Uterus (tissue), 2 donors: ENCODE measurements around the gene ARID5B.

ENCODE experiments used
- POLR2A ChIP-seq, 2 donors: fragments of 450-650 bp; IDR thresholded peaks; one replicate each; pipeline ENCODE4 v1.6.1; 2016; ENCODE audit warnings: antibody characterized with exemption in 2 of 2, mild to moderate bottlenecking in 1 of 2, moderate library complexity in 1 of 2
- TF ChIP-seq, protein P1 (sequence below), 4 experiments: fragments of 200-600 bp in 2 of 4; fragments of 450-650 bp in 2 of 4; sonication (generic) in 2 of 4; IDR thresholded peaks; one replicate each; pipeline ENCODE4 v1.5.1; 2016 to 2019; ENCODE audit warnings: antibody characterized with exemption in 4 of 4, mild to moderate bottlenecking in 2 of 4, moderate library complexity in 1 of 4

DNA sequence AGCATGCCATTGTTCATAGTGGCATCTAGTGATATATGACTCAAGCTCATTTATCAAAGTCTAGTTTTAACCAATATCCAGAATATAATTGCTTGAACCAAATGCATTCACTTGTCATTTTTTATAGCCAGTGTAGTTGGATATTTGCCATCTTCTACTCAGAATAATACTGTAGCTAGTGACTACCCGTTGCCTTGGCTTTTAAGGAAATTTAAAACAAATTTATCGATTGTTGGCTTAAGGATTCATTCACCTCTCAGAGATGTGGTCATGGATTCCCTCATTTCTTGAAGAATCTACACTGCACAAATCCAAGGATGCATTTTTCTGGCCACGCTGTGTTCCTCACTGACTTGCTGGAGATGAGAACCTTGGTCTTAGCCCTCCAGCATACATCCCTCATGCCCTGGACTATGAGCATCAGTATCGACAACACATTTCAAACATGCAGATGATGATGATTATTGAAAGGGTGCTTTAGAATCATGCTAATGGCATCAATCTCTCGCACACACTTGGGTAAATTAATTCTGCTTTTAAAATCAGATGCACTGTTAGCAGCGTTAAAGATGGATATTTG, 8.8 kb downstream of the ARID5B start:
- TF ChIP-seq POLR2A (IDR thresholded peaks at IDR 0.05): no peak
- TF ChIP-seq, protein P1, sequence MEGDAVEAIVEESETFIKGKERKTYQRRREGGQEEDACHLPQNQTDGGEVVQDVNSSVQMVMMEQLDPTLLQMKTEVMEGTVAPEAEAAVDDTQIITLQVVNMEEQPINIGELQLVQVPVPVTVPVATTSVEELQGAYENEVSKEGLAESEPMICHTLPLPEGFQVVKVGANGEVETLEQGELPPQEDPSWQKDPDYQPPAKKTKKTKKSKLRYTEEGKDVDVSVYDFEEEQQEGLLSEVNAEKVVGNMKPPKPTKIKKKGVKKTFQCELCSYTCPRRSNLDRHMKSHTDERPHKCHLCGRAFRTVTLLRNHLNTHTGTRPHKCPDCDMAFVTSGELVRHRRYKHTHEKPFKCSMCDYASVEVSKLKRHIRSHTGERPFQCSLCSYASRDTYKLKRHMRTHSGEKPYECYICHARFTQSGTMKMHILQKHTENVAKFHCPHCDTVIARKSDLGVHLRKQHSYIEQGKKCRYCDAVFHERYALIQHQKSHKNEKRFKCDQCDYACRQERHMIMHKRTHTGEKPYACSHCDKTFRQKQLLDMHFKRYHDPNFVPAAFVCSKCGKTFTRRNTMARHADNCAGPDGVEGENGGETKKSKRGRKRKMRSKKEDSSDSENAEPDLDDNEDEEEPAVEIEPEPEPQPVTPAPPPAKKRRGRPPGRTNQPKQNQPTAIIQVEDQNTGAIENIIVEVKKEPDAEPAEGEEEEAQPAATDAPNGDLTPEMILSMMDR (IDR thresholded peaks at IDR 0.05): no peak
